HEK293T (cell line): Measurements from ENCODE around the gene TMCC3.

Experiments
- CTCF ChIA-PET: fragments of 350-600 bp; formaldehyde crosslinking; extraction: SDS; loops from one replicate; lab custom pipeline; 2021; ENCODE audit warnings: antibody characterized with exemption, inconsistent platforms; lab: Yijun Ruan, JAX
- POLR2A ChIA-PET: fragments of 350-600 bp; formaldehyde crosslinking; extraction: SDS; loops from one replicate; lab custom pipeline; 2020; ENCODE audit warnings: antibody characterized with exemption, inconsistent platforms; lab: Yijun Ruan, JAX
- DNase-seq: peaks from one replicate; pipeline ENCODE4 v3.0.0; 2012; ENCODE audit warnings: mixed read lengths; ENCODE audit errors: extremely low spot score
- ARNT ChIP-seq: fragments of 450-650 bp; IDR thresholded peaks from 2 replicates; pipeline ENCODE4 v1.6.1; 2017; ENCODE audit warnings: mild to moderate bottlenecking
- BHLHE40 ChIP-seq: fragments of 450-650 bp; IDR thresholded peaks from 2 replicates; pipeline ENCODE4 v1.6.1; 2016; ENCODE audit warnings: mild to moderate bottlenecking, moderate library complexity, borderline replicate concordance
- CTBP1 ChIP-seq: fragments of 450-650 bp; IDR thresholded peaks from 2 replicates; pipeline ENCODE4 v1.6.1; 2016; ENCODE audit warnings: borderline replicate concordance
- ELF4 ChIP-seq: fragments of 450-650 bp; IDR thresholded peaks from 2 replicates; pipeline ENCODE4 v1.6.1; 2017; ENCODE audit warnings: antibody characterized with exemption
- FOXA1 ChIP-seq: fragments of 450-650 bp; IDR thresholded peaks from 2 replicates; pipeline ENCODE4 v1.6.1; 2016; ENCODE audit warnings: mild to moderate bottlenecking
- FOXK2 ChIP-seq: fragments of 450-650 bp; IDR thresholded peaks from 2 replicates; pipeline ENCODE4 v1.6.1; 2016; ENCODE audit warnings: mild to moderate bottlenecking
- FOXM1 ChIP-seq: fragments of 450-650 bp; IDR thresholded peaks from 2 replicates; pipeline ENCODE4 v1.6.1; 2017; ENCODE audit warnings: mild to moderate bottlenecking, borderline replicate concordance
- HDGF ChIP-seq: fragments of 450-650 bp; IDR thresholded peaks from 2 replicates; pipeline ENCODE4 v1.6.1; 2017; ENCODE audit warnings: antibody characterized with exemption, borderline replicate concordance
- L3MBTL2 ChIP-seq: fragments of 450-650 bp; conservative IDR thresholded peaks from 2 replicates; pipeline ENCODE4 v1.6.1; 2016; ENCODE audit warnings: mild to moderate bottlenecking
- LEF1 ChIP-seq: fragments of 450-650 bp; IDR thresholded peaks from 2 replicates; pipeline ENCODE4 v1.6.1; 2017; ENCODE audit warnings: mild to moderate bottlenecking, borderline replicate concordance
- NFRKB ChIP-seq: fragments of 450-650 bp; IDR thresholded peaks from 2 replicates; pipeline ENCODE4 v1.6.1; 2016; ENCODE audit warnings: mild to moderate bottlenecking, moderate library complexity
- PKNOX1 ChIP-seq: fragments of 450-650 bp; IDR thresholded peaks from 2 replicates; pipeline ENCODE4 v1.6.1; 2016
- SP1 ChIP-seq: fragments of 450-650 bp; IDR thresholded peaks from 2 replicates; pipeline ENCODE4 v1.6.1; 2017
- SUZ12 ChIP-seq: fragments of 450-650 bp; IDR thresholded peaks from 2 replicates; pipeline ENCODE4 v1.6.1; 2016; ENCODE audit warnings: mild to moderate bottlenecking
- TARDBP ChIP-seq: fragments of 450-650 bp; IDR thresholded peaks from 2 replicates; pipeline ENCODE4 v1.6.1; 2016
- ZNF384 ChIP-seq: fragments of 450-650 bp; IDR thresholded peaks from 2 replicates; pipeline ENCODE4 v1.6.1; 2016

Gene TMCC3

GRCh38 chr12:94563286-94563685 is 87.1 kb downstream of the TMCC3 start:
- no peak for DNase-seq
- ChIA-PET POLR2A (no interaction called here), CTCF (no interaction called here)
- TF ChIP-seq L3MBTL2 = no peak
- no peak for TF ChIP-seq ZNF384
- no peak for TF ChIP-seq ELF4
- no peak for TF ChIP-seq FOXM1
- no peak for TF ChIP-seq SP1
- no peak for TF ChIP-seq TARDBP
- no peak for TF ChIP-seq NFRKB
- no peak for TF ChIP-seq LEF1
- no peak for TF ChIP-seq SUZ12
- no peak for TF ChIP-seq PKNOX1
- TF ChIP-seq HDGF = no peak
- TF ChIP-seq CTBP1 = no peak
- no peak for TF ChIP-seq ARNT
- TF ChIP-seq BHLHE40 = no peak
- no peak for TF ChIP-seq FOXA1
- TF ChIP-seq FOXK2 = no peak

- ChIA-PET POLR2A (no interaction called here), CTCF (interaction anchor here (0.6 kb wide), 1 partner anchor 42 kb away, joined by 3 read pairs; no protein-coding TSS in a partner anchor)
- DNase-seq = no peak
- TF ChIP-seq FOXA1 = no peak
- no peak for TF ChIP-seq PKNOX1
- TF ChIP-seq FOXM1 = no peak
- no peak for TF ChIP-seq BHLHE40
- TF ChIP-seq LEF1 = no peak
- no peak for TF ChIP-seq FOXK2
Observed at GRCh38 chr12:94561943-94562411, 88.4 kb downstream of the TMCC3 start.

- ChIA-PET CTCF (interaction anchor here (0.6 kb wide), 1 partner anchor 15 kb away, joined by 5 read pairs; no protein-coding TSS in a partner anchor), POLR2A (no interaction called here)
- no peak for DNase-seq
- no peak for TF ChIP-seq NFRKB
- no peak for TF ChIP-seq LEF1
- no peak for TF ChIP-seq TARDBP
- TF ChIP-seq PKNOX1 = no peak
- TF ChIP-seq SUZ12 = no peak
- TF ChIP-seq FOXA1 = no peak
- TF ChIP-seq ELF4 = no peak
- no peak for TF ChIP-seq FOXK2
Observed at GRCh38 chr12:94560431-94561221, 89.7 kb downstream of the TMCC3 start.

DNA sequence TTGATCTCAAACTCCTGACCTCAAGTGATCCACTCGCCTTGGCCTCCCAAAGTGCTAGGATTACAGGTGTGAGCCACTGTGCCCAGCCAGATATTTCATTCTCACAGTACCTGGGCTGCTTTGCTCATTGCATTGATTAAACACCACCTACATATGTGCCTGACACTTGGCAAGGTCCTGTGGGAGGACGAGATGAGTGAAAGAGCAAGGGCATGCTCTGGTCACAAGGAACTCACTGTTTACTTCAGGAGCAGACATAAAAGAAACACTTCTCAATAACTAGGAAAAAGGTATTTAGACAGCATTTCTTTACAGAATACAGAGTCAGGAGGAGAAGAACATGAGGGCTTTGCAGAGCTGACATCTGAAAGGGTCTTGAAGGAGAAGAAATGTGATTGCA is 91.7 kb downstream of the TMCC3 start:
- POLR2A ChIA-PET = no interaction called here
- DNase-seq = no peak
- CTCF ChIA-PET = no interaction called here
- TF ChIP-seq BHLHE40 = no peak
- no peak for TF ChIP-seq FOXK2
- TF ChIP-seq L3MBTL2 = no peak
- TF ChIP-seq SUZ12 = no peak
- TF ChIP-seq FOXM1 = no peak
- no peak for TF ChIP-seq NFRKB
- no peak for TF ChIP-seq ELF4
- TF ChIP-seq LEF1 = no peak
- TF ChIP-seq TARDBP = no peak
- no peak for TF ChIP-seq ARNT
- TF ChIP-seq HDGF = no peak
- no peak for TF ChIP-seq SP1
- TF ChIP-seq FOXA1 = no peak
- no peak for TF ChIP-seq ZNF384
- TF ChIP-seq PKNOX1 = no peak
- TF ChIP-seq CTBP1 = no peak

DNA sequence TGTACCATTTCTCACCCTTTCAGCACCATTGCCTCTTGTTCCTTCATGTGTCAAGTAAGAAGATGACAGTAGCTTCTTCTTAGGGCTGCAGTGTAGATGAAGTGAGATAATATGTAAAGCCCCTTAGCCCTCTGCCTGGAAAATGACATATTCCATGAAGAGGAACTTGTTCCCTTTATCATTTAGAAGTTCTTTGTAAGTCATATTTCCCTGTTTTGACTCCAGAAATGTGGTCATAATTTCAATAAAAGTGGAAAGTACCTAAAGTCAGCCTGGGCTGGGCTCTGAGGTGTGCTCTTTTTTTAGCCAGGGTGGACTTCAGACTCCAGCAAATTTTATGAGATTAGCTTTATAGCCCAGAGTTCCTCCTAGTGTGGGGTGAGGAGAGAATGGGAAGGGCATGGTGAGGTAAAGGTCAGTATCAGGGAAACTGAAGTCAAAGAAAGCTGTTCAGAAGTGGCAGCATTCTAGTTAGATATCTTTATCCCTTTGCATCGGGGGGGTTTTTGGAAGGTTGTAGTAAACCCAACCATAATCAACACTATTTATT is 92.5 kb downstream of the TMCC3 start:
- CTCF ChIA-PET = no interaction called here
- POLR2A ChIA-PET = no interaction called here
- TF ChIP-seq FOXA1 (no peak), ZNF384 (no peak), ELF4 (no peak), PKNOX1 (no peak), LEF1 (no peak), FOXK2 (no peak), L3MBTL2 (no peak), NFRKB (no peak), ARNT (no peak), SP1 (no peak), FOXM1 (no peak), SUZ12 (no peak), HDGF (no peak), TARDBP (no peak), CTBP1 (no peak)
- no peak for DNase-seq
